WTC11 (cell line): ENCODE measurements around the gene OR11G2. TPM values are rescaled to one million over a fixed set of nuclear protein-coding genes. Genes with fewer than 3 reads are reported as not detected.

Source experiments
- ATAC-seq: fragments of 200-7000 bp; cut with Tn5 transposase; 2 replicates; pipeline ENCODE4 v1.10.0; 2021; ENCODE audit warnings: mild to moderate bottlenecking, moderate library complexity
- CTCF ChIA-PET: fragments of 300-600 bp; sonication (Branson Sonifier 250); formaldehyde crosslinking; loops from one replicate; lab custom pipeline; 2021; ENCODE audit warnings: antibody characterized with exemption; lab: Charles Lee
- POLR2A ChIA-PET: fragments of 350-600 bp; sonication (Branson Sonifier 250); formaldehyde crosslinking; loops from one replicate; lab custom pipeline; 2021; ENCODE audit warnings: antibody characterized with exemption; lab: Charles Lee
- DNase-seq: peaks from one replicate; pipeline ENCODE4 v3.0.0; 2021; ENCODE audit warnings: low spot score
- H3K27ac Mint-ChIP-seq: 2 replicates; pipeline ENCODE4 v1.8.0; 2021; ENCODE audit warnings: mixed read lengths
- H3K27me3 Mint-ChIP-seq: 2 replicates; pipeline ENCODE4 v1.8.0; 2021; ENCODE audit warnings: low read depth, mild to moderate bottlenecking, moderate library complexity, mixed read lengths
- H3K36me3 Mint-ChIP-seq: 2 replicates; pipeline ENCODE4 v1.8.0; 2021; ENCODE audit warnings: mixed read lengths
- H3K4me1 Mint-ChIP-seq: 2 replicates; pipeline ENCODE4 v1.8.0; 2022; ENCODE audit warnings: mixed read lengths
- H3K4me3 Mint-ChIP-seq: 2 replicates; pipeline ENCODE4 v1.8.0; 2021; ENCODE audit warnings: mild to moderate bottlenecking, moderate library complexity, mixed read lengths
- H3K9me3 Mint-ChIP-seq: 2 replicates; pipeline ENCODE4 v1.8.0; 2021; ENCODE audit warnings: mixed read lengths
- CBFB ChIP-seq: sonication (generic); formaldehyde crosslinking; IDR thresholded peaks from 2 replicates; pipeline ENCODE4 v1.8.1; 2022; ENCODE audit warnings: mild to moderate bottlenecking, low read depth, missing genetic modification reagents
- JAZF1 ChIP-seq: fragments of 250-450 bp; sonication (Bioruptor Pico); IDR thresholded peaks from 2 replicates; pipeline ENCODE4 v1.9.0; 2021; ENCODE audit warnings: moderate library complexity, mild to moderate bottlenecking, inconsistent platforms
- JUN ChIP-seq: sonication (generic); formaldehyde crosslinking; IDR thresholded peaks from 2 replicates; pipeline ENCODE4 v1.8.0; 2023; ENCODE audit warnings: mild to moderate bottlenecking, missing genetic modification reagents
- NR1H2 ChIP-seq: sonication (generic); formaldehyde crosslinking; IDR thresholded peaks from 2 replicates; pipeline ENCODE4 v1.9.0; 2021; ENCODE audit warnings: mild to moderate bottlenecking, moderate library complexity, missing genetic modification reagents
- TP53 ChIP-seq: sonication (generic); formaldehyde crosslinking; IDR thresholded peaks from 2 replicates; pipeline ENCODE4 v1.8.1; 2023; ENCODE audit warnings: mild to moderate bottlenecking, missing genetic modification reagents
- ZNF232 ChIP-seq: sonication (generic); formaldehyde crosslinking; IDR thresholded peaks from 2 replicates; pipeline ENCODE4 v1.8.0; 2022; ENCODE audit warnings: mild to moderate bottlenecking, missing genetic modification reagents
- ZNF396 ChIP-seq: fragments of 250-450 bp; sonication (Bioruptor Pico); IDR thresholded peaks from 2 replicates; pipeline ENCODE4 v1.8.0; 2021; ENCODE audit warnings: mild to moderate bottlenecking, moderate library complexity, borderline replicate concordance
- total RNA-seq: library from RNA; stranded (reverse); gene quantifications from 3 replicates; pipeline ENCODE4 v1.2.3, GENCODE V29; 2021
- TF ChIP-seq, protein P1 (sequence below): sonication (generic); formaldehyde crosslinking; IDR thresholded peaks from 2 replicates; pipeline ENCODE4 v1.8.0; 2022; ENCODE audit warnings: missing genetic modification reagents
- TF ChIP-seq, protein P2 (sequence below): fragments of 250-450 bp; sonication (Bioruptor Pico); IDR thresholded peaks from 2 replicates; pipeline ENCODE4 v1.9.0; 2021; ENCODE audit warnings: mild to moderate bottlenecking
- TF ChIP-seq, protein P3 (sequence below): fragments of 250-450 bp; sonication (Bioruptor Pico); IDR thresholded peaks from 2 replicates; pipeline ENCODE4 v1.9.0; 2021; ENCODE audit warnings: mild to moderate bottlenecking
- TF ChIP-seq, protein P4 (sequence below): sonication (generic); formaldehyde crosslinking; IDR thresholded peaks from 2 replicates; pipeline ENCODE4 v1.8.0; 2022; ENCODE audit warnings: mild to moderate bottlenecking, missing genetic modification reagents
- TF ChIP-seq, protein P5 (sequence below): sonication (generic); formaldehyde crosslinking; IDR thresholded peaks from 2 replicates; pipeline ENCODE4 v1.8.1; 2023; ENCODE audit warnings: mild to moderate bottlenecking, missing genetic modification reagents, moderate library complexity
- TF ChIP-seq, protein P6 (sequence below): sonication (generic); formaldehyde crosslinking; IDR thresholded peaks from 2 replicates; pipeline ENCODE4 v1.8.0; 2023; ENCODE audit warnings: mild to moderate bottlenecking, missing genetic modification reagents

The OR11G2 gene
- total RNA-seq, 1 experiment from 2014 or later, result not detected

DNA sequence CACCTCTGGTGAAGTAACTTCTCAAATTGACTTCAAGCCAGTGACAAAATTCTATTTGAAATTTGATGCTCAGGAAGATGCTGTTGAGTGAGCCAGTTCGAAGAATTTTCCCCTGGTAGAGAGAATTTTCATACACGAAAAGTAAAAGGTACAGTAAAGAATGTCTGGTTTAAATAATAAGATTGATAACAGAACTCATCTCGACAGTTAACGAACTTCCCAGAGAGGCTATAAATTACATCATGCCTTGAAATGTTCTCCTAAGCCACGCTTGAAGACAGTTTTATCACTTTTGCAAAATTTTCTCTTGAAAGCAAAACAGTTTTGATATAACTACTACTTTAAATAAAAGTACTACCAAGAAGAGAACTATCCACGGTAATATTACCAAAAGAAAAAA is 14.4 kb upstream of the OR11G2 start (continued):
- TF ChIP-seq, protein P1, sequence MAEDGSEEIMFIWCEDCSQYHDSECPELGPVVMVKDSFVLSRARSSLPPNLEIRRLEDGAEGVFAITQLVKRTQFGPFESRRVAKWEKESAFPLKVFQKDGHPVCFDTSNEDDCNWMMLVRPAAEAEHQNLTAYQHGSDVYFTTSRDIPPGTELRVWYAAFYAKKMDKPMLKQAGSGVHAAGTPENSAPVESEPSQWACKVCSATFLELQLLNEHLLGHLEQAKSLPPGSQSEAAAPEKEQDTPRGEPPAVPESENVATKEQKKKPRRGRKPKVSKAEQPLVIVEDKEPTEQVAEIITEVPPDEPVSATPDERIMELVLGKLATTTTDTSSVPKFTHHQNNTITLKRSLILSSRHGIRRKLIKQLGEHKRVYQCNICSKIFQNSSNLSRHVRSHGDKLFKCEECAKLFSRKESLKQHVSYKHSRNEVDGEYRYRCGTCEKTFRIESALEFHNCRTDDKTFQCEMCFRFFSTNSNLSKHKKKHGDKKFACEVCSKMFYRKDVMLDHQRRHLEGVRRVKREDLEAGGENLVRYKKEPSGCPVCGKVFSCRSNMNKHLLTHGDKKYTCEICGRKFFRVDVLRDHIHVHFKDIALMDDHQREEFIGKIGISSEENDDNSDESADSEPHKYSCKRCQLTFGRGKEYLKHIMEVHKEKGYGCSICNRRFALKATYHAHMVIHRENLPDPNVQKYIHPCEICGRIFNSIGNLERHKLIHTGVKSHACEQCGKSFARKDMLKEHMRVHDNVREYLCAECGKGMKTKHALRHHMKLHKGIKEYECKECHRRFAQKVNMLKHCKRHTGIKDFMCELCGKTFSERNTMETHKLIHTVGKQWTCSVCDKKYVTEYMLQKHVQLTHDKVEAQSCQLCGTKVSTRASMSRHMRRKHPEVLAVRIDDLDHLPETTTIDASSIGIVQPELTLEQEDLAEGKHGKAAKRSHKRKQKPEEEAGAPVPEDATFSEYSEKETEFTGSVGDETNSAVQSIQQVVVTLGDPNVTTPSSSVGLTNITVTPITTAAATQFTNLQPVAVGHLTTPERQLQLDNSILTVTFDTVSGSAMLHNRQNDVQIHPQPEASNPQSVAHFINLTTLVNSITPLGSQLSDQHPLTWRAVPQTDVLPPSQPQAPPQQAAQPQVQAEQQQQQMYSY (CRISPR knock-in tag), result no peak
- TF ChIP-seq, protein P2, sequence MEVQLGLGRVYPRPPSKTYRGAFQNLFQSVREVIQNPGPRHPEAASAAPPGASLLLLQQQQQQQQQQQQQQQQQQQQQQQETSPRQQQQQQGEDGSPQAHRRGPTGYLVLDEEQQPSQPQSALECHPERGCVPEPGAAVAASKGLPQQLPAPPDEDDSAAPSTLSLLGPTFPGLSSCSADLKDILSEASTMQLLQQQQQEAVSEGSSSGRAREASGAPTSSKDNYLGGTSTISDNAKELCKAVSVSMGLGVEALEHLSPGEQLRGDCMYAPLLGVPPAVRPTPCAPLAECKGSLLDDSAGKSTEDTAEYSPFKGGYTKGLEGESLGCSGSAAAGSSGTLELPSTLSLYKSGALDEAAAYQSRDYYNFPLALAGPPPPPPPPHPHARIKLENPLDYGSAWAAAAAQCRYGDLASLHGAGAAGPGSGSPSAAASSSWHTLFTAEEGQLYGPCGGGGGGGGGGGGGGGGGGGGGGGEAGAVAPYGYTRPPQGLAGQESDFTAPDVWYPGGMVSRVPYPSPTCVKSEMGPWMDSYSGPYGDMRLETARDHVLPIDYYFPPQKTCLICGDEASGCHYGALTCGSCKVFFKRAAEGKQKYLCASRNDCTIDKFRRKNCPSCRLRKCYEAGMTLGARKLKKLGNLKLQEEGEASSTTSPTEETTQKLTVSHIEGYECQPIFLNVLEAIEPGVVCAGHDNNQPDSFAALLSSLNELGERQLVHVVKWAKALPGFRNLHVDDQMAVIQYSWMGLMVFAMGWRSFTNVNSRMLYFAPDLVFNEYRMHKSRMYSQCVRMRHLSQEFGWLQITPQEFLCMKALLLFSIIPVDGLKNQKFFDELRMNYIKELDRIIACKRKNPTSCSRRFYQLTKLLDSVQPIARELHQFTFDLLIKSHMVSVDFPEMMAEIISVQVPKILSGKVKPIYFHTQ (CRISPR knock-in tag), result no peak
- TF ChIP-seq TP53 (CRISPR knock-in tag), result no peak
- TF ChIP-seq, protein P3, sequence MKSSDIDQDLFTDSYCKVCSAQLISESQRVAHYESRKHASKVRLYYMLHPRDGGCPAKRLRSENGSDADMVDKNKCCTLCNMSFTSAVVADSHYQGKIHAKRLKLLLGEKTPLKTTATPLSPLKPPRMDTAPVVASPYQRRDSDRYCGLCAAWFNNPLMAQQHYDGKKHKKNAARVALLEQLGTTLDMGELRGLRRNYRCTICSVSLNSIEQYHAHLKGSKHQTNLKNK (CRISPR knock-in tag), result no peak
- TF ChIP-seq, protein P4, sequence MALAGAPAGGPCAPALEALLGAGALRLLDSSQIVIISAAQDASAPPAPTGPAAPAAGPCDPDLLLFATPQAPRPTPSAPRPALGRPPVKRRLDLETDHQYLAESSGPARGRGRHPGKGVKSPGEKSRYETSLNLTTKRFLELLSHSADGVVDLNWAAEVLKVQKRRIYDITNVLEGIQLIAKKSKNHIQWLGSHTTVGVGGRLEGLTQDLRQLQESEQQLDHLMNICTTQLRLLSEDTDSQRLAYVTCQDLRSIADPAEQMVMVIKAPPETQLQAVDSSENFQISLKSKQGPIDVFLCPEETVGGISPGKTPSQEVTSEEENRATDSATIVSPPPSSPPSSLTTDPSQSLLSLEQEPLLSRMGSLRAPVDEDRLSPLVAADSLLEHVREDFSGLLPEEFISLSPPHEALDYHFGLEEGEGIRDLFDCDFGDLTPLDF (CRISPR knock-in tag), result no peak
- no peak for TF ChIP-seq ZNF232 (CRISPR knock-in tag)
- no peak for TF ChIP-seq CBFB (CRISPR knock-in tag)
- TF ChIP-seq ZNF396 (CRISPR knock-in tag), result no peak

DNA sequence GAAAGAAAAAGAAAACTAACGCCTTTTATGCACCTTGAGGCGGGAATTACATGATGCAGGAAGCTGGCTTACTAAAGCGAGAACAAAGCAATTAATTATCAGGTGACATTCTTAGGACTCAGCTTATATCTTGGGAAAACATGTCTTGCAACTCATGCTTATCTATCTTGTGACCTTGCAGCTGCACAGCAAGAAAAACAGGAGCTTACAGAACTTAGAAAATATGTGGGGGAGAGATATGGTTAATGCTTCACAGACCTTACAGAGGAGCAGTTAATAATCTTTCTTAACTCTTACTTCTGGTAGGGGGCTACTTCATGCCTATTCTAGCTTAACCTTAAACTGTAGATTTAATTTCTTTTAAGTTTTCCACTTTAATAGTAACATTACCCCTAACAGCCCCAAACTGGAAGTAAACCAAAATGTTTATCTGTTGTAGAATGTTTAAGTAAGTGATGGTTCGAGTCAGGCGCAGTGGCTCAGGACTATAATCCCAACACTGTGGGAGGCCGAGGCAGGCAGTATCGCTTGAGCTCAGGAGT is 13.2 kb upstream of the OR11G2 start:
- DNase-seq (no peak), ATAC-seq (no peak)
- ChIA-PET POLR2A (no interaction called here), CTCF (no interaction called here)
- H3K4me3 Mint-ChIP-seq, result no peak overlapping the region
- no peaks in the 10 kb centered on the region for H3K4me1 Mint-ChIP-seq
- H3K27ac Mint-ChIP-seq, result no peak overlapping the region
- peaks cover 9% of the 10 kb centered on the region for H3K27me3 Mint-ChIP-seq
- peaks cover 88% of the 10 kb centered on the region for H3K9me3 Mint-ChIP-seq
- no peak for TF ChIP-seq NR1H2
- TF ChIP-seq JUN (CRISPR knock-in tag), result no peak
- TF ChIP-seq, protein P5, sequence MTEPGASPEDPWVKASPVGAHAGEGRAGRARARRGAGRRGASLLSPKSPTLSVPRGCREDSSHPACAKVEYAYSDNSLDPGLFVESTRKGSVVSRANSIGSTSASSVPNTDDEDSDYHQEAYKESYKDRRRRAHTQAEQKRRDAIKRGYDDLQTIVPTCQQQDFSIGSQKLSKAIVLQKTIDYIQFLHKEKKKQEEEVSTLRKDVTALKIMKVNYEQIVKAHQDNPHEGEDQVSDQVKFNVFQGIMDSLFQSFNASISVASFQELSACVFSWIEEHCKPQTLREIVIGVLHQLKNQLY (CRISPR knock-in tag), result no peak
- no peak for TF ChIP-seq JAZF1 (CRISPR knock-in tag)
- no peak for TF ChIP-seq ZNF232 (CRISPR knock-in tag)
- TF ChIP-seq, protein P6, sequence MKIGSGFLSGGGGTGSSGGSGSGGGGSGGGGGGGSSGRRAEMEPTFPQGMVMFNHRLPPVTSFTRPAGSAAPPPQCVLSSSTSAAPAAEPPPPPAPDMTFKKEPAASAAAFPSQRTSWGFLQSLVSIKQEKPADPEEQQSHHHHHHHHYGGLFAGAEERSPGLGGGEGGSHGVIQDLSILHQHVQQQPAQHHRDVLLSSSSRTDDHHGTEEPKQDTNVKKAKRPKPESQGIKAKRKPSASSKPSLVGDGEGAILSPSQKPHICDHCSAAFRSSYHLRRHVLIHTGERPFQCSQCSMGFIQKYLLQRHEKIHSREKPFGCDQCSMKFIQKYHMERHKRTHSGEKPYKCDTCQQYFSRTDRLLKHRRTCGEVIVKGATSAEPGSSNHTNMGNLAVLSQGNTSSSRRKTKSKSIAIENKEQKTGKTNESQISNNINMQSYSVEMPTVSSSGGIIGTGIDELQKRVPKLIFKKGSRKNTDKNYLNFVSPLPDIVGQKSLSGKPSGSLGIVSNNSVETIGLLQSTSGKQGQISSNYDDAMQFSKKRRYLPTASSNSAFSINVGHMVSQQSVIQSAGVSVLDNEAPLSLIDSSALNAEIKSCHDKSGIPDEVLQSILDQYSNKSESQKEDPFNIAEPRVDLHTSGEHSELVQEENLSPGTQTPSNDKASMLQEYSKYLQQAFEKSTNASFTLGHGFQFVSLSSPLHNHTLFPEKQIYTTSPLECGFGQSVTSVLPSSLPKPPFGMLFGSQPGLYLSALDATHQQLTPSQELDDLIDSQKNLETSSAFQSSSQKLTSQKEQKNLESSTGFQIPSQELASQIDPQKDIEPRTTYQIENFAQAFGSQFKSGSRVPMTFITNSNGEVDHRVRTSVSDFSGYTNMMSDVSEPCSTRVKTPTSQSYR, result no peak
- H3K36me3 Mint-ChIP-seq, result peaks cover 65% of the 10 kb centered on the region
